ENCODE data around the gene RNF182.

DNA sequence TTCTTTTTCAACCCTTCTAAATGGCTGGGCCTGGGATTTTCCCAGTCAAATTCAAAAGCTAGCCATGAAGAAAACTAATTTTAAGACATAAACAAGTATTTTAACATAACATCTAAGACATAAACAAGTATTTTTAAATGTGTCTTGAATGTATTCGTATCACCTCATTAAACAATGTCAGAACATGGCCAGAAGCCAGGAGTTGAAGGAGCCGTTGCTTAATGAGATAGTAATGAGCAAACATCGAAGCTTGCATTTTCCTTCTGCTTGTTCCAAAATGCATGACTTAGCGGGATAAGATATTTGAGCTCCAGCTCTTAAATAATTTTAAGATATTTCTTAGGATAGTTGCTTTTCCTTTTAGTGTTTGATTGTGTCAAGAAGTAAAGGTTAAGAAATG is 4.2 kb upstream of the RNF182 start:
- TF ChIP-seq, protein P1, sequence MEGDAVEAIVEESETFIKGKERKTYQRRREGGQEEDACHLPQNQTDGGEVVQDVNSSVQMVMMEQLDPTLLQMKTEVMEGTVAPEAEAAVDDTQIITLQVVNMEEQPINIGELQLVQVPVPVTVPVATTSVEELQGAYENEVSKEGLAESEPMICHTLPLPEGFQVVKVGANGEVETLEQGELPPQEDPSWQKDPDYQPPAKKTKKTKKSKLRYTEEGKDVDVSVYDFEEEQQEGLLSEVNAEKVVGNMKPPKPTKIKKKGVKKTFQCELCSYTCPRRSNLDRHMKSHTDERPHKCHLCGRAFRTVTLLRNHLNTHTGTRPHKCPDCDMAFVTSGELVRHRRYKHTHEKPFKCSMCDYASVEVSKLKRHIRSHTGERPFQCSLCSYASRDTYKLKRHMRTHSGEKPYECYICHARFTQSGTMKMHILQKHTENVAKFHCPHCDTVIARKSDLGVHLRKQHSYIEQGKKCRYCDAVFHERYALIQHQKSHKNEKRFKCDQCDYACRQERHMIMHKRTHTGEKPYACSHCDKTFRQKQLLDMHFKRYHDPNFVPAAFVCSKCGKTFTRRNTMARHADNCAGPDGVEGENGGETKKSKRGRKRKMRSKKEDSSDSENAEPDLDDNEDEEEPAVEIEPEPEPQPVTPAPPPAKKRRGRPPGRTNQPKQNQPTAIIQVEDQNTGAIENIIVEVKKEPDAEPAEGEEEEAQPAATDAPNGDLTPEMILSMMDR (IDR thresholded peaks at IDR 0.05) = no peak
- no peak for TF ChIP-seq POLR2A (IDR thresholded peaks at IDR 0.05)

All from body of pancreas (tissue), 4 donors.